ENCODE data around the gene ACKR2.

ACKR2 gene

GRCh38 chr3:42799376-42799775 is 9.9 kb upstream of the ACKR2 start:
- no peak overlapping the region for H3K4me3 ChIP-seq (ENCODE audit: low read depth, low read length)
- DNase-seq (ENCODE audit: low read depth) = no peak

DNA sequence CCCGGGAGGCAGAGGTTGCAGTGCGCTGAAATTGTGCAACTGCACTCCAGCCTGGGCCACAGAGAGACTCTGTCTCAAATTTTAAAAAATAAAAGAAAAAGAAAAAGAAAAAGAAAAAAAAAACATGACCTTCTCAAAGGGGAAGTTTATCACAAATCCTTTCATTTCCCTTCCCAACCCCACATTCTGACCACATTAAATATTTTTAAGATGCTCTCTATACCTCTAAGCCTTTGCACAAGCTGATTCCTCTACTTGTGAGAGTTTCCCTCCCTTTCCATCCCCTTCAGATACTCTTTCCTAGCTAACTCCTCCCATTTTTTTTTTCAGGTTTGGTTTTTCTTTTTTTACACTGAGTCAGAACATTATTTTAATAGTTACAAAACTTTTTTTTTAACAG is 9.0 kb upstream of the ACKR2 start:
- no peak for TF ChIP-seq CTCF (IDR thresholded peaks at IDR 0.05; ENCODE audit: low read depth, low read length)
- no peak for TF ChIP-seq POLR2A (IDR thresholded peaks at IDR 0.05; ENCODE audit: extremely low read depth, insufficient read length)
- TF ChIP-seq, protein P1, sequence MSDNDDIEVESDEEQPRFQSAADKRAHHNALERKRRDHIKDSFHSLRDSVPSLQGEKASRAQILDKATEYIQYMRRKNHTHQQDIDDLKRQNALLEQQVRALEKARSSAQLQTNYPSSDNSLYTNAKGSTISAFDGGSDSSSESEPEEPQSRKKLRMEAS (IDR thresholded peaks at IDR 0.05; ENCODE audit: low read depth, low read length) = no peak
- no peak for TF ChIP-seq MYC (IDR thresholded peaks at IDR 0.05; ENCODE audit: low read depth, low read length)
- DNase-seq (ENCODE audit: low read depth) = no peak
- no peak overlapping the region for H3K4me3 ChIP-seq (ENCODE audit: low read depth, low read length)

More at GRCh38 chr3:42799376-42799775, 9.9 kb upstream of the ACKR2 start:
- no peak for TF ChIP-seq POLR2A (IDR thresholded peaks at IDR 0.05; ENCODE audit: extremely low read depth, insufficient read length)
- TF ChIP-seq CTCF (IDR thresholded peaks at IDR 0.05; ENCODE audit: low read depth, low read length) = no peak
- TF ChIP-seq, protein P1 (IDR thresholded peaks at IDR 0.05; ENCODE audit: low read depth, low read length) = no peak
- no peak for TF ChIP-seq MYC (IDR thresholded peaks at IDR 0.05; ENCODE audit: low read depth, low read length)

DNA sequence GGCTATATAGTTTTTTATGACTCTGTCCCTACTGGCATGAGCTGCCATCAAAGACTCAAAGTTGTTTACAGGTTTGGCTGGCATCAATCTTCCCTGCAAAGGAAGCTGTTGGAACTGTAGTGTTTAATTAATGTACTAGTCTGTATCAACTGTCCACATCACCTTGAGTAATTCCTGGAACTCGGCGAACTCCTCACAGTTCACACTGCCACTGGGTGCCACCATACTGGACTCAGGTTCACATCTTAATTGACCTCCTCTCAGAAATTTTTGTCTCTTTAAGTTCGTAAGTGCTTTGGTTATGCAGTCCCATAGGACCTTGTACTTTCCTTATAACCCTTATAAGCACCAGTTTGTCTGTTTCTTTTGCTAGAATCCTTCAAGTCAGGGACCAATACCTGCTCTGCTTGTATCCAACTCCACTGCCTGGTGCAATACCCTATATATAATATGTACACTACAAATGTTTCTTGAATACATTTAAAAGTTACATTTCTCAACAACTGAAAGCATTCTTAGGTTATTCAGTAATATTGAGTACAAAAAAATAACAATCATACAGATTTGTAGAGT is 8.1 kb upstream of the ACKR2 start:
- no peak overlapping the region for H3K4me3 ChIP-seq (ENCODE audit: low read depth, low read length)
- TF ChIP-seq MYC (IDR thresholded peaks at IDR 0.05; ENCODE audit: low read depth, low read length) = no peak
- TF ChIP-seq, protein P1 (IDR thresholded peaks at IDR 0.05; ENCODE audit: low read depth, low read length) = no peak
- TF ChIP-seq CTCF (IDR thresholded peaks at IDR 0.05; ENCODE audit: low read depth, low read length) = no peak
- no peak for TF ChIP-seq POLR2A (IDR thresholded peaks at IDR 0.05; ENCODE audit: extremely low read depth, insufficient read length)
- no peak for DNase-seq (ENCODE audit: low read depth)

GRCh38 chr3:42801784-42802183 is 7.5 kb upstream of the ACKR2 start:
- no peak for TF ChIP-seq POLR2A (IDR thresholded peaks at IDR 0.05; ENCODE audit: extremely low read depth, insufficient read length)
- TF ChIP-seq, protein P1 (IDR thresholded peaks at IDR 0.05; ENCODE audit: low read depth, low read length) = no peak
- H3K4me3 ChIP-seq (ENCODE audit: low read depth, low read length) = no peak overlapping the region
- no peak for DNase-seq (ENCODE audit: low read depth)

- TF ChIP-seq MYC (IDR thresholded peaks at IDR 0.05; ENCODE audit: low read depth, low read length) (no peak), POLR2A (IDR thresholded peaks at IDR 0.05; ENCODE audit: extremely low read depth, insufficient read length) (no peak), CTCF (IDR thresholded peaks at IDR 0.05; ENCODE audit: low read depth, low read length) (no peak)
- DNase-seq (ENCODE audit: low read depth) = no peak
- H3K4me3 ChIP-seq (ENCODE audit: low read depth, low read length) = peak overlapping the region; percentile 89
These were observed 6.3 kb upstream of the ACKR2 start for GRCh38 chr3:42802876-42803413.

GRCh38 chr3:42803414-42804105 is 5.7 kb upstream of the ACKR2 start:
- DNase-seq (ENCODE audit: low read depth) = peak; percentile 66
- peak overlapping the region; percentile 89 for H3K4me3 ChIP-seq (ENCODE audit: low read depth, low read length)
- TF ChIP-seq POLR2A (IDR thresholded peaks at IDR 0.05; ENCODE audit: extremely low read depth, insufficient read length) (no peak), MYC (IDR thresholded peaks at IDR 0.05; ENCODE audit: low read depth, low read length) (no peak), CTCF (IDR thresholded peaks at IDR 0.05; ENCODE audit: low read depth, low read length) (no peak)
- TF ChIP-seq, protein P1 (IDR thresholded peaks at IDR 0.05; ENCODE audit: low read depth, low read length) = no peak
